SK-N-SH (cell line): ENCODE data around the gene EEF1AKMT3.

Source experiments
- CTCF ChIP-seq: fragments of 200-600 bp; sonication (generic); IDR thresholded peaks from 2 replicates; pipeline ENCODE4 v1.6.1; 2017; ENCODE audit warnings: antibody characterized with exemption, mild to moderate bottlenecking, moderate library complexity
- POLR2AphosphoS5 ChIP-seq: IDR thresholded peaks from 2 replicates; pipeline ENCODE4 v1.6.1; 2012; ENCODE audit warnings: low read depth, low read length
- RAD21 ChIP-seq: IDR thresholded peaks from 2 replicates; pipeline ENCODE4 v1.6.1; 2012; ENCODE audit warnings: mild to moderate bottlenecking, low read length
- RFX5 ChIP-seq: IDR thresholded peaks from 2 replicates; pipeline ENCODE4 v1.6.1; 2012; ENCODE audit warnings: mild to moderate bottlenecking, improper control_type of control experiment, low read length

GRCh38 chr12:57803319-57803893 is 31.0 kb downstream of the EEF1AKMT3 start:
- TF ChIP-seq CTCF (peak; percentile 79), RFX5 (no peak), RAD21 (peak; percentile 64), POLR2AphosphoS5 (no peak)
